HG03280 (cell line): ENCODE results near the gene C5orf46.
"Not testable (repeated sequence)": the region's sequence is repeated elsewhere in the genome, so short reads cannot be mapped to it uniquely, and the experiment has no call there.

Experiments
- ATAC-seq: cut with Tn5 transposase; IDR thresholded peaks from one replicate; pipeline ENCODE4 v1.9.1; 2021; ENCODE audit warnings: mild to moderate bottlenecking, moderate library complexity; ENCODE audit not compliant: unreplicated experiment

The C5orf46 gene

DNA sequence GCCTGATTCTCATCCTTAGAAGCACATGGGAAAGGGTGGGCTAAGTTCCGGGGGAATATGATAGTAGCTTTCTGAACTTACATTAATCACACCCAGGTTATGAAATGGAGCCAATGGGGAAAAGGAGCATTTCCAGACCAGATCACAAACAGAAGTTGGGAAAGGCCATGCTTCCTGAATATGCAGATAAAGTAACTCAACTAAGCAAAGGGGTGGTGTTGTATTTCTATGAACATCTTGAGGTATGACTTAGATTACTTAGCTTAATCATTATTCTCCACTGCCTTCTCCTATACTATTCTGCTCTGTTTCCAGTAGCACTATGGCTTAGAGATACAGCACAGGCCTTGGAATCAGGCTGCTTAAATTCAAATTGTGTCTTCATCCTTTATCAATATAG lies 10.5 kb downstream of the C5orf46 start:
- ATAC-seq, result no peak

DNA sequence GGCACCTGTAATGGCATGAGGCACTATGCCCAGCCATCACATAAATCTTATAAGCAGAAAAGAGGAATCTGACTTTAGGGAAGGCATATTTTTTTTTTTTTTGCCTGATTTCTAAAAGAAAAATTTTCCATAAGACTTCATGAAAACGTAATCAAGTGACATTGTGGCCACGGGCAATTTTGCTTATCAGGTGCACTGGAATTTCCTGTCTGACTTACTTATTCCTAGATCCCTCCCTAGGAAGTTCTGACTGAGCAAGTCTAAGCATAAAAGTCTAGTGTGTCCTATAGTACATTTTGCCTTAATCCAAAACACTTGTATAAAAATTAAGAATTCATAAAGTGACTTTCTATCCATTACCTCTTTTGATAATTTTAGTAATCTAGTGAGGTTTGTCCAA lies 12.5 kb downstream of the C5orf46 start:
- ATAC-seq, result no peak

DNA sequence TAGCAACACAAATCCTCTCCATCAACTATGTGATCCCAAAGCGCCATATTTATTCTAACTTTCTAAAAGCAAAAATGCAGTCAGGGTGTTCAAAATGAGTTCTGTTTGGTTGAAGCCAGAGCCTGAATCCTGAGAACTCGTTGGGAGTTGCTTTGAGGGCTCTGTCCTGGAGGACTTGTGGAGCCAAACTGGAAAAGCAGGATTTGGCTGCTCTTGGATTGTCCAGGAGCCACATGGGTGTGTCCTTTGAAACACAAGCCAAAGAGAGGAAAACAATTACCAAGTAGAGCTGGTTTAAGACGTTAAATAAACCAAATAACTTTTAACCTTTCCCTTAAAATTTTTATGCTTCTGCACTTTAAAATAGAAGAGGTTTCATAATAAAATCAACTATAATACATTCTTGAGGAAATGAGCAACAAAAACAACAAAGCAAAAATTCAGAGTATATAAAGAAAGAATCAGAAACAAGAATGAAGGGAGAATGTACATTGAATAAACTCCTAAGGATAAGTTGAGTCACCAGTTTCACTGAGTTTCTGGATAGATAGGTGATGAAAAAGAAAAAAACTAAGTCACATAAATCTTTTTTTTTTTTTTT lies 13.5 kb downstream of the C5orf46 start:
- ATAC-seq, result no peak

DNA sequence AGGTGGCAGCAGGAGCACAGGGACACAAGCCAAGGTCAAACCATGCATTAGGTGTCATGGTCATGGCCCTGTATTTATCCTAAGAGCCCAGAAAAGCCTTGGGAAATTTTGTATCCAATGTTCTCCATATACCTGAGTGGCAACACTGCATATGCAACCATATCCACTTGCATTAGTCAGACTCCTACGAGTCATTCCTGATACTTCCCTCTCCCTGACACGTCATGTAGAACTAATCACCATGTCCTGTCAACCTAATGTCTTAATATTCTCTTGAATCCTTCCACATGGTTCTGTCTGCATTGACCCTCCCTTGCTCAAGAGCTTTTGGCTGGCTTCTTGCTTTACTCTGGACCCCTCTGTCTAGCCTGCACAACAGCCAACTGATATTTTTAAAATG lies 18.4 kb downstream of the C5orf46 start:
- ATAC-seq, result no peak

DNA sequence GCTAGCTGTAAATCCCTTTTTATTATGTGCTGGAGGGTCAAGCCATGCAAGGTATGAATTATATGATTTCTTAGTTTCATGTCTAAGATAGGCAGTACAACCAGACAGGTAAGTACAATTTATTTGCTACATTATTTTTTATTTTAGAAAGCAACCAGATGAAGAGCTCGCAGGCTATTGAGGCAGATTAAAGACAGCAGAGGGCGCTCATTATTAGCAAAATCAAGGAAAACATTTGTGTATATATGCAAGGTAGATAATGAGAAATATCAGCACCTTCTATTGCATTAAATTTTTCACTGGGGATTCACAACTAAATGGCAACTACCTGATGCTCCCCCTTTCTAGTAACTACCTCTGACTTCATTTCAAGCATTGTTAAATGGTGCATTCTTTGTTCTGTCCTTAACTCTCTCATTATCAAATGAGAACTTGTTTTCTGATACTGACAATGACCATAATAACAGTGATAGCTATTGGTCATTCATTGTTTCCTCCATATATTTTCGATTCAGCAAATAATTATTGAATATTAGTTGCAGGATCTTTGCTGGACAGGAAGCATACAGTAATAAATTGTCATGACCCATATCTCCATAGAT lies 19.2 kb downstream of the C5orf46 start:
- no peak for ATAC-seq

DNA sequence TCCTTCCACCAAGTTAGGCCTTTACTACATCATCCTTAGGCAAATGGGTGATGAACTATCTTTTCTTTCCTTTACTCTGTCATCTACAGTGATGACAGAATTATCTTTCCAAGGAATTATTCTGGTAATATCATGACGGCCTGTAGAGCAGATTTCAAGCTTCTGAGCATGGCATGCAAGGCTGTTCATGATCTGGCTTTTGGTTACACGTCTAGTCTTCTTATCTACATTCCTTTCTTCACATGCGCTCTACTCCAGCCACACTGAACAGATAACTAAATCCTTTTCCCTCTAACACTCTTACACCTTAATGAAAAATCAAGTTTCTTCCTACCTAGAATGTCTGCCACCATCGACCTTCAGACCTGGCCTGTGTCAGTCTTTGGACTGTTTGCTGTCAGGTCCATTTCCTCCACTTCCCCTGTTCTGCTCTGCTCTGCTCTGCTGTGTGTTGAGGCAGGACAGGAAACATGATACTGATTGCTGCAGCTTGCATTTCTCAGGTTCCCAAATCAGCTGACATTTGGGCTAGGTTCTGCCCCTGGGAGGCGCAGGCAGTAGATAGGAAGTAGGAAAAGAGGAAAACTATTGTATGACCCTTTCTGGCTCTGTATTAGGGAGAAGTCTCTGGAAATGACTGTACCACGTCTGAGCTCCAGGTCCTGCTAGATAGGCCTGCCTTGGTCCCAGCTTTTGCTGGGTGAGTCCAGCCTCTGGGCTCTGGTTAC lies 23.6 kb downstream of the C5orf46 start:
- no peak for ATAC-seq

DNA sequence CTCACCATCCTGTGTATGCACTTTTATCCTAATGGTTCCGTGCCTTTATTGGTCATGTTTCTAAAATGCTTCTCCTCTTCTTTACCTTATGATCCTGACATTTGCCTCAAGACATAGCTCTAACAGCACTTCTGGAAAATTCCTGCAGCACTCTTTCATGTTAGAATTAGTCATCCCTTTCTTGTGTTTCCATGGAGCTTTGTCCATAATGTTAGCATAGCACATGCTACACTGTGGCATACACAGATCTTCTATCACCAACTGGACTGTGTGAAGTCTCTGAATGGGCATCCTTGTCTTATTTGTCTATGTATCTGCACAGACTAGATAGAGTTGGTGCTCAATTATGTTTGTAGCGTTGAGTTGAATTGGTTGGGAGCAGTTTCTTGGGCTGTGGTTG lies 25.9 kb downstream of the C5orf46 start:
- no peak for ATAC-seq

DNA sequence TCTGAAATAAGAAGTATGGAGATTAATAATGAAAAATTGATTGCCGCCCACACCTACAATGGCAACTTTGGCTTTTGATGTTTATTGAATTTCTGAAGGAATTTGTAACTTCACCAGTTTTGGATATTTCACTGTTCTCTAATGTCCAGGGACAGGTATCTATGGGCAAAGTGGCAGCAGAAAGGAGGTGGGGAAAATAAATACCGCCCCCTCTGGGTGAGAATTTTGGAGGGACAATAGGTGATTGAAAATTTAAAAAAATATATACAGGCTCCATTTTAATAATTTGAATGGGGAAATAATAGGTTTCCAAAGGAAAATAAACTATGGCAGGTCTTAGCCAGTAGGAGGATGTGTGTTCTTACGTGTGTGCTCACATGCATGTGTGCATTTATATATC lies 26.6 kb downstream of the C5orf46 start:
- ATAC-seq, result no peak

DNA sequence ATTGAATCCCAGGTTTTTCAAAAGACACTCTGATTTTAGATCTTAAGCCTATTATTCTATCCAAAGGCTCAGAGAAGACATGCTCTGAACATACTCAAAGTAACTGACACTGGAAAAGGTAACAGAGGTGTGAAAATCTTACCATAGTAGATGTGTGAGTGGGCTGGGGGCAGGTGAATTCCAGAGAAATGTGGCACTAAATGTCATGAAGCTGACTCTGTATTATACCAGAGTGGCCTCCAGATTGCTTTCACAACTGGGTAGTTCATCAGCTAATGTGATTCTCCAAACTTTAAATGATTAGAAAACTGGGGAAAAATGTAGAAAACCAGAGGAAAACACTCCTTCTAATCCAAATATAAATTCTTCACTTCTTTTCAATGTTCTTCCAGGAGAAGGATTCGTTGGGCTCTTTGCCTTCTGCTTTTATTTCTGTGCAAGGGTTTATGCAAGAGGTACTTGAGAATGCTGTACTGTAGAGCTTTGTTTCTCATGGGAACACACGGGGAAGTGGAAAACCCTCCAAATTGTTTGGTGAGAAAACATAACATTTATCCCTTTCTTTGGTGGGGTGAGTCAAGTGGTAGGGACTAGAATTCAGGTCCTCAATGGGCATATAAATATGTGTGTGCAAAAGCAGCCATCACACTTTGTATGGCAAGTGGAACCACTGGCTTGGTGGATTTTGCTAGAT lies 28.1 kb downstream of the C5orf46 start, which contains the start of gene SCGB3A2:
Gene SCGB3A2 (plus strand): TSS at position 646 of the 694 bp plus-strand sequence. CDS start 93 bp downstream, outside the sequence.
- ATAC-seq, result no peak

DNA sequence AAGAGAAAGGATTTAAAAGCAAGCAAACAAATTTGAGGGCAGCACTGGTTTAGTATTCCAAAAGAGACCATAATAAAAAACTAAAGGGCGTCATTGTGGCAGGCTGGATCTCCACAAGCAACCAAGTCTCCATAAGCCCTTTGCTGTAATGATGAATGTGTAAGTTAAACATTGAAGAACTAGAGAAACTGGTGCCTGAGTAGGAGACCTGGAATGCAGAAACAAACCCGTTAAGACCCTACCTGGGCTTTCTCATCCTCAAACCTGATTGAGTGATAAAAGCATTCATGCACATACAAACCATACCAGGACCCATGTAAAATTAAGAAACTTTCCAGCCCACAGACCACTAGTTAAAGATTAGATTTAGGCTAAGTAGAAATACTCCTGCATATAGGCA lies 29.7 kb downstream of the C5orf46 start:
- no peak for ATAC-seq

DNA sequence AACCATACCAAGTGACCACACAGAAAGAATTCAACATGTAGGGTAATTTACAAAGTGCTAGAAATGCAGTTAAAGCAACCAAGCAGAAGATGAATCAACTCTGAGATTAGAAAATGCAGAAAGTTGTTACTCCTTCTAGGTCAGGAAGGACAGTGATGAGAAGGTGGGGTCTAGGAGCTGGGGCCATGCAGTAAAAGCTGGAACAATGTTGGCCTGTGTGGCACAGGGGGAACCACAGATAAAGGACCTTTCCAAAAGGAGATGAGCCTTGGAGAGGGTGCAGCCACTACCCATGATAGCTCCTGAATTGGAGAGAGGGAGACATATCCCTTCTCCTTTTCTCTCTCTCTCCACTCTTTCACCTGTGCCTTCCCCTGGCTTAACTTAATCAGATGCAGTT lies 30.2 kb downstream of the C5orf46 start:
- ATAC-seq, result no peak

DNA sequence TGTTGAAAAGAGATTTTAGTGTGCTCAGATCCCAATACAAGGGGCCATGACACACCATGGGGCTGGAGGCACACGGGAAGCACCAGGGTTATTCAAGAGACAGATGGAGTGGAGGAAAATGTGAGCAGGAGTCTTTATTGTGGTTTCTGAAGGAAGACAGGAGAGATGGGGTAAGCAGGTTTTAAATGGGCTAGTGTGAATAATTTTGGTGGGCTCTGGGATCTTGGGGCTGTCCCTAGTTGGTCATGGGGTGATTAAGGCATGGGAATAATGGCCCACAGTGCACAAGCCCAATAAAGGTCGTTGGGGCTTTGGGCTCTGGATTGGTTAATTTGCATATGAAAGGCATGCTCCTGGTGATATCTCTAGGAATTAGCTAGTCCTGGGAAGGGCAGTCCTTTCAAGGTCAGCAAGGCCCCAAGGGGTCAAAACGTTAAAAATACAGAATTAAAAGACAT lies 31.4 kb downstream of the C5orf46 start:
- no peak for ATAC-seq

DNA sequence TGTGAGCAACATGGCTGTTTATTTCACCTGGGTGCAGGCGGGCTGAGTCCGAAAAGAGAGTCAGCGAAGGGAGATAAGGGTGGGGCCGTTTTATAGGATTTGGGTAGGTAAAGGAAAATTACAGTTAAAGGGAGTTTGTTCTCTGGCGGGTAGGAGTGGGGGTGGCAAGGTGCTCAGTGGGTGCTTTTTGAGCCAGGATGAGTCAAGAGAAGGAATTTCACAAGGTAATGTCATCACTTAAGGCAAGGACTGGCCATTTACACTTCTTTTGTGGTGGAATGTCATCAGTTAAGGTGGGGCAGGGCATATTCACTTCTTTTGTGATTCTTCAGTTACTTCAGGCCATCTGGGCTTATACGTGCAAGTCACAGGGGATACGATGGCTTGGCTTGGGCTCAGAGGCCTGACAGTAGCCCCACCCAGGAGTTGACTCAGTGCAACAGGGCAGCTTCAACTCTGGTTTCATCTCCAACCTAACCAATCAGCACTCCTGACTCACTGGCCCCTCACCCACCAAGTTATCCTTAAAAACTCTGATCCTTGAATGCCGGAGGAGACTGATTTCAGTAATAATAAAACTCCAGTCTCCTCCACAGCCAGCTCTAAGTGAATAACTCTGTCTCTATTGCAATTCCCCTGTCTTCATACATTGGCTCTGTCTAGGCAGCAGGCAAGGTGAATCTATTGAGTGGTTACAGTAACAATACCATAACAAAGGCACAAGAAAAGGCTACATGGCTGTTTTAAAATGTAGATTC lies 32.0 kb downstream of the C5orf46 start:
- not testable (repeated sequence) for ATAC-seq

DNA sequence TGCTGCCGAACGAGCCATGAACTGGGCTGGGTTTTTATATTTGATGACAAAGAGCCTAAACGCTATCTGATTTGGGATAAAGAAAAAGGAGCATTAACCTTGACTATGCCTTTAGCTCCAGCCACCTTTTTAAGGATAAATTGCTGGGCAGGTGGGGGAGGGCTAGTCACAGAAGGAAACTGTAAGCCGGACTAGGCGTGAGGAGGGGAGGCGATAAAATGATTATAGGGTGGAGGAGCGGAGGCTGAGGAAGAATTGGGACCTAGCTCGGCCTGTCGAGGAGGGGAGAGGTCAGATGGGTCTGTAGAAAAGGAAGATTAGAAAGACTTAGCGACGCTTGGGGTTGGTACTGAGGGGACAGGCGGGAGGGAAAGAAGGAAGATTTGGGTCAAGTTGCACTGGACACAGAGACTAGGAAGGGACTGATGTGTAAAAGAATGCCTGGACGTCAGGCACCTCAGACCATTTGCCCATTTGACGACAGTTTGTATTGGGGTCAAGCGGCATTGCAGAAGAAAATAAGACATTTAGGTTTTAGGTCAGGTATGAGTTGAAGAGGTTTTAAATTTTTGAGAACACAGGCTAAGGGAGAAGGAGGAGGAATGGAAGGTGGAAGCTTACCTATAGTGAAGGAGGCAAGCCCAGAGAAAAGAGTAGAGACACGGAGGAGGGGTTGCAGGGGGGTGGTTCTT lies 33.4 kb downstream of the C5orf46 start:
- not testable (repeated sequence) for ATAC-seq

DNA sequence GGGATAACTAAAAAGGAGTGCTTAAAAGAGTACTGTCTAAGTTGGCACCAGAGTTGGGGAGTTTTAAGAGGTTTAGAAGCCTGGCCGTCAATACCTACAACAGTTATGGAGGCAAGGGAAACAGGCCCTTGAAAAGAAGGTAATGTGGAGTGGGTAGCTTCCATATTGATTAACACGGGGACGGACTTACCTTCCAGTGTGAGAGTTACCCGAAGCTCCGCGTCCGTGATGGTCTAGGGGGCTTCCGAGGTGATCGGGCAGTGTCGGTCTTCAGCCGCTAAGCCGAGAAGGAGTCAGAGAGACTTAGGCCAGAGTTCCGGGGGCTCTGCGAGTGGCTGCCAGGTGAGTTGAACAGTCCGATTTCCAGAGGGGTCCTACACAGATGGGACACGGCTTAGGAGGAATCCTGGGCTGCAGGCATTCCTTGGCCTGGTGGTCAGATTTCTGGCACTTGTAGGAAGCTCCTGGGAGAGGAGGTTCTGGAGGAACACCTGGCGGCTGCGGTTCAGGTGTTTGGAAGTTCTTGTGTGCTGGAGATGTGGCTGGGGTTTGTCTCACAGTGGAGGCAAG lies 34.3 kb downstream of the C5orf46 start:
- ATAC-seq, result not testable (repeated sequence)

DNA sequence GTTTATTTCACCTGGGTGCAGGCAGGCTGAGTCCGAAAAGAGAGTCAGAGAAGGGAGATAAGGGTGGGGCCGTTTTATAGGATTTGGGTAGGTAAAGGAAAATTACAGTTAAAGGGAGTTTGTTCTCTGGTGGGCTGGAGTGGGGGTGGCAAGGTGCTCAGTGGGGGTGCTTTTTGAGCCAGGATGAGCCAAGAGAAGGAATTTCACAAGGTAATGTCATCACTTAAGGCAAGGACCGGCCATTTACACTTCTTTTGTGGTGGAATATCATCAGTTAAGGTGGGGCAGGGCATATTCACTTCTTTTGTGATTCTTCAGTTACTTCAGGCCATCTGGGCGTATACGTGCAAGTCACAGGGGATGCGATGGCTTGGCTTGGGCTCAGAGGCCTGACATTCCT lies 36.4 kb downstream of the C5orf46 start:
- ATAC-seq, result not testable (repeated sequence)

DNA sequence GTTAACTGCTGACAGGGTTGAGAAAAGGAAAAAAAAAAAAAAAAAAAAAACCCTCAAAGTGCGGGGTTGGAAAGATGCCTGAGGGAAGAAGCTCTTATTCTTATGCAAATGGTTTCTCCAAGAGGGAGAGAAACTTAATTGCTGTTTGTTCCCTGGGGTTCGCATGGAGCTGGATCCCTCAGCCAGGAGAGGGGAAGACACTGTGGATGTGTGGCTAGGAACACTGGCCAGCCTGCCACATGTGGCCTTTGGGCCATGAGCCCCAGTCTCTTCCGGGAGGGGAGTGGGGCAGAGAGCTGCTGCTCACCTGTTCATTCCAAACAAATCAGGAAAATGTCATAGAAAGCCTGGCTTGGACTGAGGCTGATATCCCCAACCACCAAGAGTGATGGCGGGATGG lies 37.2 kb downstream of the C5orf46 start:
- no peak for ATAC-seq

DNA sequence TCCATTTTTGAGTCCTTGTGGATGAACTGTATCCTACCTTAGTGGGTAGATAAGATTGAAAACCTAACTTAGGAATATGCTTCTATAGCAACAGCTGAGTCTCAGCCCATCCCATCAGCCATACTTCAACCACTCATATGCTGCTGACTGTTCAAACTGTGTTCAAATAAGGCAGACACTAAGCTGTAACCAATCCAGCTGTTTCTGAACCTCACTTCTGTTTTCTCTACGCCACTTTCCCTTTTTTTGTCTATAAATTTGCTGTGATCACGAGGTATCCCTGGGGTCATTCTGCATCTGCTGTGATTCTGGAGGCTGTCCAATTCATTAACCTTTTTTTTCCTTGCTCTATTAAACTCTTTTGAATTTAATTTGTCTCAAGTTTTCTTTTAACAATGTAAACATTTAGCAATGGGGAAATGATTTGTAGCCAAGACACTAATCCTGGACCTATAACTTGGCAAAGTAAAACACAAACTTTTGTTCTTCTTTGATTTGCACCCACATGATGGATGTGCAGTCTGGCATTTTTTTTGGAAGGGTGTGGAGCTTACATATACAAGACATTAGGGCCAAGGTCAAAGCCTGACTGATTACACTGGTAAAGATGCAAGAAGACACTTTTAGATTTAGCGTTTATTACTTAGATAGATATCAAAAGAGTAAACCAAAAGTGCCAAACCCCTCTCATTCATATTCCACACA lies 42.7 kb downstream of the C5orf46 start:
- ATAC-seq, result no peak

DNA sequence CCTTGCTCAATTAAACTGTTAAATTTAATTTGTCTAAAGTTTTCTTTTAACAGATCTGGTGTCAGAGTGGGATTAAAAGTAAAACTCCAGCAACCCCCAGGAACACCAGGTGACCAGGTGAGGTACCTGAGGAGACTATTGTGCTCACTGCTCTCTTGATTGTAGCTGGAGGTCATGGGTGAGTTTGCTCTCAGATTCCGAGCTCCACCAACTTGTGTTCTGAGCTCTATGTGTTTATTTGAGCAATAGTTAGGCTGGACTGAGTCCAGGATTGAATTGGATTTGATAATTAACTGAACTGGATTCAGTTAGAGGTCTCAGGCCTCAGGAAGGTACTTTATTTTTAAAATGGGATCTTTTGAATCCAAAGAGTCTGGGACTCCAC lies 45.7 kb downstream of the C5orf46 start:
- ATAC-seq, result no peak
